ENCODE data around the gene MXD3.

Gene MXD3

DNA sequence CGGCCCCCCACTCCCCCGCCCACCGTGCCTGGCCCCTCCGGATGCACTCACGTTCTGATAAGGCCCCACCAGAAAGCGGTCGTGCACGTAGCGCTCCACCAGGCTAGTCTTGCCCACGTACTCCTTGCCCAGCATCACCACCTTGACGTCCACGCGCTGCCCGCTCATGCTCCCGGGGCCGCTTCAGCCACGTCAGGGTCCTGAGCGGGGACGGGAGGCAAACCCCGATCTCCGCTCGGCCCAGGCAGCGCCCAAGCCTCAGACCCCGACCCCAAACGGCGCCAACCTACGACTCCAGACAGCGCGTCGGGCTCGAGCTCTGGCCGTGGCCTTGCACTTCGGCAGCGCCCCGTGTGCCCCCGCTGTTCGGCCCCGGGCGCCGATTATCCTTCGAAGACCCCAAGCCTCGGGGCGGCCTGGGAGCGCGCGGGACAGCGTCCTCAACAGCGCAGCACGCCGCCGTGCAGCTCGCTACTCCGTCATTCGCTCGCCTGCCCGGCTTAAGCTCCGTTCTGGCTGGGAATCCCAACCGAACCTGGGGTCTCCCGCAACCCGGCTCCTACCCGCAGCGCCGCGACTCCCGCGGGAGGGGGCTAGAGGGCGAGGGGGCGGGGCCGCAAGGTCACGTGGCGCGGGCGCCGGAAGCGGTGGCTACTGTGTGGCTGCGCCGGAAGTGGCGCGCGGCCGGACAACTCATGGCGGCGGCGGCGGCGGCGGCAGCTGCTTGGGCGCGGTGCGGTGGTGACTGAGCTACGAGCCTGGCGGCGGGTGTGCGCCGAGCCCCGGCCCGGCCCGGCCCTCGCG lies 8.4 kb downstream of the MXD3 start, which contains the start of the genes PRELID1 and RAB24:
Gene PRELID1, plus strand, starts transcription at position 679 of the 804 bp plus-strand sequence. CDS start 187 bp downstream, outside the sequence.
Gene RAB24, minus strand, starts transcription at position 599 of the 804 bp plus-strand sequence. Its CDS starts 431 bp downstream, at position 168.
- peak; percentile 76 for DNase-seq (ENCODE audit: low read depth)

DNA sequence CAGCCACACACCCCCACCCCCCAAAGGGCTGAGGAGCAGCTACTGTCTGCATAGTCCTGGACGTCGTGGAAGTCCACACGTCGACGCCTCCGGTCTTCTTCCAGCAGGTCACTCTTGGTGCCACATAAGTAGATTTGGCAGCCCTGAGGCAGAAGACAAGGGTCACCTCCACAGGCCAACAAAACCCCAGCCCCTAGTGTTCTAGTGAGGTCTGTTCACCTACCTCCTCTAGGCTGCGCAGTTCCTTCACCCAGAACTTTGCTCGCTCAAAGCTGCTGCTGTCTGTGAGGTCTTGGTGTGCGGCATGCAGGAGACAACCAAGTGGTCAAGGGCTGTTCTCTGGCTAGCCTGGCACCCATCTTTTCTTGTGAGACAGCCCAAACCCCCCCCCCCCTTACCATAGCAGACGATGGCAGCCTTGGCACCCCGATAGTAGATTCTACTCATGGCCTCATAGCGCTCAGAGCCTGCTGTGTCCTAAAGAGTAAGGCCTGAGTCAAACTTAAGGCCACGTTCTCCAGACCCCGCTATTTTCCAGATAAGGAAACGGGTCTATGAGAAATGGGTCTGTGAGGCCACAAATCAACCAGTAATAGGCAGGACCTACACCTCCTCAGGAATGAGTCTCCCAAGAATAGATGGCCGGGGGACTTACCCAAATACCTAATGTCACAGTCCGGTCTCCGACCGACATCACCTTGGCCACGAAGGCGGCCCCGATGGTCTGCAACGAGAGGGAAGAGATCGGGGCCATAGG lies 9.2 kb downstream of the MXD3 start:
- peak; percentile 16 for DNase-seq (ENCODE audit: low read depth)

DNA sequence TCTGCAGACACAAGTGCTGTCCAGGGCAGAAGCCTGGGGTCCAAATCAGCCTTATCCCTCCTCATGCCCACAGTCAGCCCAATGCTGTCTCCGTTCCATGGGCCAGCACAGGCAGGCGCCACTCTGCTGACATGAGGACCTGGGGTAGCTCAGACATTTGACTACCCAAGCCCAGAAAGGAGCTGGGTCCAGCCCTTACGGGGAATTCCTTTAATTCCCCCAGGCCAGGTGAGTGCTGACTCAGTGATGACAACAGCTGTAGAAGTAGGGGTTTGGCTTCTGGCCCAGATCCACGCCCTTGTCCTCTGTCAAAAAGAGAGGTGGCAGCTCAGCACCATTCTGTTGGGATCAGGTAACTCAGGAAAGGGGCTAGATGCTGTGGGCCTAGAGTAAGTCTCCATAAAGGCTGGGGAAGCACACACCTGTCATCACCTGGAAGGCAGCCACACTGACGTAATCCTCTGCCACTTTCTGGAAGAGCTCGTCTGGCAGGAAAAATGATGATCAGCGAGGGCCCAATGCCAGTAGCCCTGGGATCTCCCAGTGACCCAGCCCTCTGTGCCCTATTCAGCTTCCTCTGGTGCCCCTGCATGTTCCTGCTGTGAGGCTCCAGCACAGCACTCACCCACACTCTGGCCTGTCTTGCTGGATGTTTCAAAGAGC lies 10.1 kb downstream of the MXD3 start:
- no peak for DNase-seq (ENCODE audit: low read depth)

DNA sequence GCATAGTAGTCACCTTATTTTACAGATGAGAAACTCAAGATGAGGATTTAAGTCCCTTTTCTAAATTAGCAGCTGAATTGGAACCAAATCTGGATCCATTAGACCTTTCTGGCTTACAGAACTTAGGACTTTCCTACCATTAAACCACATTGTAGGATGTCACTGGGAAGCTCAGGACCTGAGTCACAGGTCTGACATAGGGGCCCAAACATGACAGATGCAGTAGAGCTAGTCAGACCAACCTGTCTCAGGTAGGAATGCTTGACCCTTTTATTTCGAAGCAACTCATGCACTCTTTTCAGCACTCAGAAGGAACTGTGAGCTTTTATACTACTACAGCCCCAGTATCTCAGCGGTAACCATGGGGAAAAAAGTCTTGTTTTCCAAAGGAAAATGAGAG lies 10.7 kb downstream of the MXD3 start:
- no peak for DNase-seq (ENCODE audit: low read depth)

DNA sequence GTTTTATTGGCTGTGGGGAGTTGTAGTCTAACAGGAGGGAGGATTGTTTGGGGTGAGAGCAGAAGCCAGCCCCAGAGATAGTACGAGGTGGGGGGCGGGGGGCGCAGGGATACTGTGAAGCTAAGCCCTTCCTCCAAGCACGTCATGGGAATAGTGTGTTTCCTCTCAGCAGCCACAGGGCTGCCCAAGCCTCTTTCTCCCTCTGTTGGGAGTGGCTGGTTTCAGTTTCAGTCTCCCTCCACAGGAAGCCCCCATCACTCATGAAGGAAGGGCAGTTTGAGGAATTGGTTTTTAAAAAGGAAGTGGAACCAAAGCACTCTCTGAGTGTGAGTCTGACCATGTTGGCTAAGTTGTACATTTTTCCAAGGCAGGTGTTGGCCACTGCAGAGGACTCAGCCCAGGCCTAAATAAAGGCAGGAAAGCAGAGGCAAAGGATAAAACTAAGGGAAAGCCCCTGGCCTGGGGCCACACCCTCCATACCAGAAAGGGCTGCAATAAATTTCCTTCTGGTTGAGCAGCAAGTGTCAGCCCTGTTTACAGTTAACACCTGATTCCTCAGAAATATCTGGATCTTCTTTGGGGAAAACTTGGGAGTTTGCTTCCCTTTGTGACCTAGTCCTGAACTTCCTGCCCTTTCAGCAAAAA lies 11.3 kb downstream of the MXD3 start:
- peak; percentile 30 for DNase-seq (ENCODE audit: low read depth)

DNA sequence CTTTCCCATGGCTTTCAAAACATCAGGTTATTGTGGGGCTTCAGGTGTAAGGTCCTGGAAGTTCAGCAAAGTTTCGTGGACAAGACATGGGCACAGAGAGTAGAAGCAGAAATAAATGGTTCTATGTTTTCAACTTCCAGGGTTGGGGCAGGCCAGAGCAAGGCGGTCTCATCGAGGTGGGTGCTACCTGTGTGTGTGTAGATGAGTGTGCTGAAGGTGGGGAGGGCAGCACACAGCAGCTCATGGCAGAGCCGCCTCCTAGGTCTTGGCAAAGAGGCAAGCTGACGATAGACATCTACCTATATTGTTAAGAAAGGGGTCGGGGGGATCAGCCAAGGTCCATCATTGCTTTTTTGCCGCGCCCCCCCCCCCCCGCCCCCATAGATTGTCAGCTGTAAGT lies 12.0 kb downstream of the MXD3 start:
- DNase-seq (ENCODE audit: low read depth), result no peak

DNA sequence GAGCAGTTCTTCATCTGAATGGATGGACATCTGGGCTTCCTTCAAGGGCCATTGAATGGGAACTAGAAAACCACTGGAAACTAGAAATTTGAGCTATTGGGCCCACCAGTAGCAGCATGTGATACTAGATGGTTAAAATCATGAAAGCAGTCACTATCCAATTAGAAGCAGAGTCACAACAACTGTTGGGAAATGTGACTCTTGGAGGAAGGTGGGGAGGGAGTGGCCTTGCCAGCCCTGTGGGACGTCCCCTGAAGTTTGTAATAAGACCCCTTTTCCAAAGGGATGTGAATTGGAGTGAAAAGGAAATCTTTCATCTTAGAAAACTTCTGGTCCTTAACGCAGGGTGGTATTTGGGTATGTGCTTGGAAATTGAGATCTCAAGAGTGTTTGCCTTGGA lies 13.8 kb downstream of the MXD3 start:
- no peak for DNase-seq (ENCODE audit: low read depth)

DNA sequence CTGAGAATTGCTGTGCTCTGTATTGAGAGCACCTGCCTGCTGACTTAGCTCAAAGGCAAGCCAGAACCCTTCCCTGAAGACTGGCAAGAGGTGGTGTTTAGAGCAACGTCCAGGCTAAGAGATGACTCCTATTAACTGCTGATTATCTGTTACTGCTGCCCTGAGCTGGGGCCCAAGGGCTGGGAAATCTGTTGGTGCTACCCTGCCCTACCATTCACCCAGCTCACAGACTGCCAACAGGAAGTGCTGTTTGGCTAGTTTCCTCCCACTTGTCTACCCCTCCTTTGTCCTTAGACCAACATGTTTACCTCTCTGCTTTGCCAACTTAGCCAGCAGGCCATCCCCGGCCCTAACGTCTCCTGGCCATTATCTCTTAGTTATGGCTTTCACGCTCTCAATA lies 15.1 kb downstream of the MXD3 start:
- DNase-seq (ENCODE audit: low read depth), result no peak

DNA sequence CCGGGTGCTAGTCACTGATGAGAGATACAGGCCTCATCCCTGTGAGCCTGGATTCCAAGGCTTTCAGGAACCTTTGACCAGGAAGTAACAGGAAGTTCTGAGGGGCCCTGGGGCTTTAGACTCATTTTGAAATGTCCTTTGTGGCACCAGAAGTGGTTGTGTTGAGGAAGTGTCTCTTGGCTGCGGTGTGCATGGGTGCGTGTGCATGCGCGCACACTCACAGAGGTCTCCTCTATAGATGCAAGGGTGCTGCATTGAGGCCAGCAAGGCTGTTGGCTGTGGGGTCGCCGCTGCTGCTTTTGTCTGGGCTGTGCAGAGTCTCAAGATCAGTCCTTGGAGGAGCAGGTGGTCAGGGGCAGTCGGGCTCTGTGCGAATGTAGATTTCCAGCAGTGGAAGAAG lies 15.8 kb downstream of the MXD3 start:
- DNase-seq (ENCODE audit: low read depth), result no peak

DNA sequence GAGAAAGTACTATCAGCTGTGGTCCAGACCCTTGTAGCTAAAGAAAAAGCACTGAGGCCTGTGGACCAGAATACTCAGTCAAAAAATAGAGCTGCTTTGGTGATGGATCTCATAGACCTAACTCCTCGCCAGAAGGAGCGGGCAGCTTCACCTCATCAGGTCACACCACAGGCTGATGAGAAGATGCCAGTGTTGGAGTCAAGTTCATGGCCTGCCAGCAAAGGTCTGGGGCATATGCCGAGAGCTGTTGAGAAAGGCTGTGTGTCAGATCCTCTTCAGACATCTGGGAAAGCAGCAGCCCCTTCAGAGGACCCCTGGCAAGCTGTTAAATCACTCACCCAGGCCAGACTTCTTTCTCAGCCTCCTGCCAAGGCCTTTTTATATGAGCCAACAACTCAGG lies 17.1 kb downstream of the MXD3 start:
- DNase-seq (ENCODE audit: low read depth), result no peak

DNA sequence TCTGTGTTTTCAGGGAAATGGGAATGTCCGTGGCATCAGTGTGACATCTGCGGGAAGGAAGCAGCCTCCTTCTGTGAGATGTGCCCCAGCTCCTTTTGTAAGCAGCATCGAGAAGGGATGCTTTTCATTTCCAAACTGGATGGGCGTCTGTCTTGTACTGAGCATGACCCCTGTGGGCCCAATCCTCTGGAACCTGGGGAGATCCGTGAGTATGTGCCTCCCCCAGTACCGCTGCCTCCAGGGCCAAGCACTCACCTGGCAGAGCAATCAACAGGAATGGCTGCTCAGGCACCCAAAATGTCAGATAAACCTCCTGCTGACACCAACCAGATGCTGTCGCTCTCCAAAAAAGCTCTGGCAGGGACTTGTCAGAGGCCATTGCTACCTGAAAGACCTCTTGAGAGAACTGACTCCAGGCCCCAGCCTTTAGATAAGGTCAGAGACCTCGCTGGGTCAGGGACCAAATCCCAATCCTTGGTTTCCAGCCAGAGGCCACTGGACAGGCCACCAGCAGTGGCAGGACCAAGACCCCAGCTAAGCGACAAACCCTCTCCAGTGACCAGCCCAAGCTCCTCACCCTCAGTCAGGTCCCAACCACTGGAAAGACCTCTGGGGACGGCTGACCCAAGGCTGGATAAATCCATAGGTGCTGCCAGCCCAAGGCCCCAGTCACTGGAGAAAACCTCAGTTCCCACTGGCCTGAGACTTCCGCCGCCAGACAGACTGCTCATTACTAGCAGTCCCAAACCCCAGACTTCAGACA lies 17.7 kb downstream of the MXD3 start:
- DNase-seq (ENCODE audit: low read depth), result no peak

DNA sequence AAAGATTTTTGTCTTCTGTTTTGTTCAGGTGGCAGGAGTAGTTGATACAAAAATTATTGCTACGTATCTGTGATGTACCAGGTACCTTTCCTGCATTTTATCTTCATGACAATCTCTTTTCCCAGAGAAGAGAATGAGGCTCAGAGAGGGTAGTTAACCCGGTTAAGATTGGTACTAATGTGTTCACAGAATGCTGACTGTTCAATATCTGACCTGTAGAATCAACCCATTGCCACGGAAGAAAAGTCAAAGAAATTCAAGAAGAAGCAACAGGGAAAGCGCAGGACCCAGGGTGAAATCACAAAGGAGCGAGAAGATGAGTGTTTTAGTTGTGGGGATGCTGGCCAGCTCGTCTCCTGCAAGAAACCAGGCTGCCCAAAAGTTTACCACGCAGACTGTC lies 20.0 kb downstream of the MXD3 start:
- no peak for DNase-seq (ENCODE audit: low read depth)

DNA sequence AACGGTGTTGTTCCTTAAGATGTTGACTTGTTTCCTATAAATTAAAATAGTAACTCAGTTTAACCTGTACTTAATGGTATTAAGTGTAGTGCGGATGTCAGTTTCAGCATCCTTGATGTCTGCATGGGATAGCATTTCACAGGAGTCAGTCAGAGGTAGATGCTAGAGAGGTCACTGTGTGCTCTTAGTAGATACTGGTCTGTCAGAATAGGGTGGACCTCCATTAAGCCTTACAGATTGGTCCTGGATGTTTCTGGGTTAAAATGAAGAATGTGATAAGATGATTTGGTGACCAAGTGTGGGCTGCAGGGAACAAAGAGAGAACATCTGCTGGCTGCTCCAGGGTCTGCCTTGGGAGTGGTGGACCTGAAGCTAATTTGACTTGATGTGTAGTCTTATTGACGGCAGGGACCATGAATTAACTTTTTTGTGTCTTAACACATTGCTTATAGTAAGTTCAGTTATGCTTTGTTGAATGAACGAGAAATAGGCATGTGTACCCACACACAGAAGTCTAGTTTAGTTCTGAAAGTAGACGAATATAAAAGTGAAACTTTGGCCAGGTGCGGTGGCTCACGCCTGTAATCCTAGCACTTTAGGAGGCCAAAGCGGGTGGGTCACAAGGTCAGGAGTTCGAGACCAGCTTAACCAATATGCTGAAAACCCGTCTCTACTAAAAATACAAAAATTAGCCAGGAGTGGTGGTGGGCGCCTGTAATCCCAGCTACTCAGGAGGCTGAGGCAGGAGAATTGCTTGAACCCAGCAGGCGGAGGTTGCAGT lies 20.7 kb downstream of the MXD3 start:
- no peak for DNase-seq (ENCODE audit: low read depth)

DNA sequence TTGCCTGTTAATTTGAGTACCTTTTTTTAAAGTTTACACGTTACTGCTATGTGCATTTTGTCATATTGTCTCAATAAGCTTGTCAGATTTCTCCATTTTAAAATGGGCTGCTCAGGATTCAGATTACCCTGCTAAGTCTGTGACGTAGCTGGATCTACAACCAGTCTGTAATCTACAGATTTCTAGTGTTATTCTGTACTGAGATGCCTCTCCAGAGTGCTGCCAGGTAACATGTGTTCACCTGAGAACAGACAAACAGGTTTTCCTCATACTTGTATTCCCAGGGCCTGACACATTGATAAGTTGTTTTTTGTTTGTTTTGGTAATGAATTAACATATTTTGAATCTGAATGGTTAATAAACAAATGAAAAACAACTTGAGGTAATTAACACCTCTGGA lies 23.5 kb downstream of the MXD3 start:
- no peak for DNase-seq (ENCODE audit: low read depth)

DNA sequence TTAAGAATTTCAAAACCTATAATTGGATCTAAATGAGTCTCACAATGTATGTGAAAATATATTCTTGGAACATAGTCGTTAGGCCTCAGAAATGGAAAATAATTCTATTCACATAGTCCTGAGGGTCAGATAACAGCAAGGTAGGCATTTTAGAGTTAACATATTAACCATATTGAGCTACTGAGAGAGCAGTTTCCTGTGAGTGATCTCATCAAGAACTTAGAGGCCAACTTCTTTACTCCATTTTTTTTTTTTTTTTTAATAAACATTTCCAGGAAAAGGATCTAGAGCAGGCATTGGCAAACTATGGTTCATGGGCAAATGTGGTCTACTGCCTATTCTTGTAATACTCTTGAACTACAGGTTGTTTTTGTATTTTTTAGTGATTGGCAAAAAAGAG lies 34.8 kb downstream of the MXD3 start:
- no peak for DNase-seq (ENCODE audit: low read depth)

DNA sequence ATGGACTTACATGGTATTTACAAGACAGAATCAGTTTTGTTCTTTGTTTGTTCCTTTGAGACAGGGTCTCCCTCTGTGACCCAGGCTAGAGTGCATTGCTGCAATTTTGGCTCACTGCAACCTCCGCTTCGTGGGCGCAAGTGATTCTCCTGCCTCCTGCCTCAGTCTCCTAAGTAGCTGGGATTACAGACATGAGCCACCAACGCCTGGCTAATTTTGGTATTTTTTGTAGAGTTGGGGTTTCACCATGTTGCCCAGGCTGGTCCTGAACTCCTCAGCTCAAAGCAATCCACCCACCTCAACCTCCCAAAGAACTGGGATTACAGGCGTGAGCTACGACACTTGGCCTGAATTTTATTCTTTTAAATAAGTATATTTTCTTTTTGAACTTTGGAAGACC lies 35.8 kb downstream of the MXD3 start:
- DNase-seq (ENCODE audit: low read depth), result no peak

DNA sequence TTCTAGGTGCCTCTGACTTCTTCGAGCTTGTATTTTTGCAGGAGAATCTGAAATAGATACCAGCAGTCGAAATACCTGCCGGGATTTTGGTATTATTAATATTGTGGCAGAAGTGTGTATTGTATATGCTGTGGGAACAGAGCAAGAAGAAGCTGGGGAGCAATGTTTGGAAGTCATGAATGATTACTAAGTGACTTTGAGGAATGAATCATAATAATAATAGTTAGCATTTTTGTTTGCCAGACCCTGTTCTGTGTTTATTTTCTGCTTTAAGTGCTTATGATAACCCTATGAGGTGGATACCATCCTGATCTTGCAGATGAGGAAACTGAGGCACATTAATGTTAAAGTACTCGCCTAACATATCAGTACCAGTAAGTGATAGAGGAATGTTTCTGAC lies 40.6 kb downstream of the MXD3 start:
- DNase-seq (ENCODE audit: low read depth), result no peak

DNA sequence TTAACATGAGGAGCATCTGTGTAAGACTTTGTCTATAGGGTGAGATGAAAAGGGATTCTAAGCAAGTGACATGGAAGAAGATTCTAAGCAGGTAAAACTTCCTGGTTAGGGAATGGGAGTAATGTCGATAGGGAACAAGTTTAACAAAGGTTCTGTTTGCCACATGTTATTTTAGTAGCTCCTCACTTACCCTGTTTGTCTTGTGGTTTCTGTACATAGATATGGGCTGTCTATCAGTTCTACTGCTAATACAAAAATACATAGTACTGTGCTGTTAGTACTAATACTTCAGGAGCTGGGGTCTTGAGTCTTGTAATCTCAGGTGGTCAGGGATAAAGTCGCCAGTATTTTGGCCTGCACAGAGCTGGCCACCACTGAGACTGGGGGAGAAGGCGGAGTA lies 41.0 kb downstream of the MXD3 start:
- no peak for DNase-seq (ENCODE audit: low read depth)

DNA sequence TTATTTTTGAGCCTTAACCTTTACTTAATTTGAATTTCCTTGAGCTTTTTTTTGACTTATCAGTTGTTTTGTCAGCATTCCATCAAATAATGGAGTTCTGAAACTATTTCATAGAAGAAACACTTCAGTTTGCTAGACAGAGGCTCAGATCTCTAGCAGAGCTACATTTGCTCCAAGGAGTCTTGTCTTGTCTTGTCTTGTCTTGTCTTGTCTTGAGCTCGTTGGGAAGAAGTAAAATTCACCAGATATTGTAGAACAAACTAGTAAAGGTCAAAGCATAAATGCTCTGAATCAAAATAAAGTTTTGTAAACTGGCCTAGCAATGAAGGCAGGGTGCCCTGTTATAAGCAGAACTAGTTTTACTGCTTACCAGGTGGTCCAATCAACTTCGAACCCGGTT lies 41.7 kb downstream of the MXD3 start:
- DNase-seq (ENCODE audit: low read depth), result no peak

DNA sequence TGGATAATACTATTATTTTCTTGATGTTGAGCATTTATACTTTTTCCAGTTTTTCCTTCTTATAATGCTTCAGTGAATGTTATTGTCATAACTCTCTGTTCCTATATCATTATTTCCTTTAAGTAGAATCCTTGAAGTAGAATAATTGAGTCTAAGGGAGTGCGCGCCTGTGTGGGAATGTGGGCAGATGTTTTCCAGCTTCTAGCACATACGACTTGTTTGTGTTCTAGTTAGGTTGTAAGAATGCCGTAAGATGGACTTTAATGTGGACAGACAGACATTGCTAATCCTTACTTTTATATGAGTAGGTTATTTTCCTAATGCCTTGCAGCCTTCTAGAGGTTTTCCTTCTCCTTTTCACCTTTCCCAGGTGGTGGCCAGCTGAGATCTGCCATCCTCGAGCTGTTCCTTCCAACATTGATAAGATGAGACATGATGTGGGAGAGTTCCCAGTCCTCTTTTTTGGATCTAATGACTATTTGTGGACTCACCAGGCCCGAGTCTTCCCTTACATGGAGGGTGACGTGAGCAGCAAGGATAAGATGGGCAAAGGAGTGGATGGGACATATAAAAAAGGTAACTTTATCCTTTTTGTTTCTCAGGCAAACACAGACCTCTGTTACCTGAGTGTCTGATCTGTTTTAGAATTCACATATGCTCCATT lies 42.3 kb downstream of the MXD3 start:
- DNase-seq (ENCODE audit: low read depth), result no peak

Measured in fibroblast of gingiva (primary cell).